Adrenal gland (tissue), 5 donors: ENCODE results near the gene NNT.

Source experiments
- CTCF ChIP-seq, 6 experiments: fragments of 450-650 bp in 4 of 6; fragments of 200-600 bp in 2 of 6; sonication (generic) in 1 of 6; IDR thresholded peaks; 1 replicate in 5 of 6; 2 replicates in 1 of 6; pipeline versions ENCODE4 v1.5.1 to v1.8.0; 2016 to 2021; ENCODE audit warnings: antibody characterized with exemption in 6 of 6, mild to moderate bottlenecking in 2 of 6, moderate library complexity in 1 of 6
- POLR2A ChIP-seq, 2 donors: fragments of 450-650 bp; IDR thresholded peaks; one replicate each; pipeline ENCODE4 v1.6.1; 2017; ENCODE audit warnings: antibody characterized with exemption in 2 of 2, mild to moderate bottlenecking in 2 of 2, moderate library complexity in 1 of 2
- donor health status: DM: no; HTN: no; CAD: no.

GRCh38 chr5:43683884-43684471, 81.0 kb downstream of the NNT start:
- no peak for TF ChIP-seq POLR2A (IDR thresholded peaks at IDR 0.05)
- no peak for TF ChIP-seq CTCF (IDR thresholded peaks at IDR 0.05)
